SK-N-SH (cell line): ENCODE results near the gene APOF. TPM values are rescaled to one million over a fixed set of nuclear protein-coding genes. Genes with fewer than 3 reads are reported as not detected.
"Not testable (repeated sequence)": the region's sequence is repeated elsewhere in the genome, so short reads cannot be mapped to it uniquely, and the experiment has no call there.

Experiments used
- CTCF ChIA-PET: fragments of 300-600, 350-600 bp; formaldehyde crosslinking; extraction: SDS; loops from one replicate; lab custom pipeline; 2021; lab: Yijun Ruan, JAX
- POLR2A ChIA-PET: fragments of 350-600 bp; sonication (Branson Sonifier 250); formaldehyde crosslinking; extraction: SDS; loops from one replicate; lab custom pipeline; 2020; ENCODE audit warnings: antibody characterized with exemption, inconsistent platforms; lab: Yijun Ruan, JAX
- DNase-seq: peaks from one replicate; pipeline ENCODE4 v3.0.0; 2012
- H2AFZ ChIP-seq: fragments of 200-600 bp; sonication (generic); 2 replicates; pipeline ENCODE4 v1.8.1; 2016; ENCODE audit warnings: antibody characterized with exemption, mild to moderate bottlenecking, low read depth
- H3F3A ChIP-seq: fragments of 200-600 bp; sonication (generic); replicated peaks from 2 replicates; pipeline ENCODE3; 2016; ENCODE audit warnings: antibody characterized with exemption, mild to moderate bottlenecking; ENCODE audit not compliant: insufficient read depth
- H3K27ac ChIP-seq, 2 experiments: fragments of 200-500 bp in 1 of 2; fragments of 200-600 bp in 1 of 2; sonication (Bioruptor generic) in 1 of 2; sonication (generic), shearing (Covaris generic) in 1 of 2; 2 replicates each; pipeline versions ENCODE4 v1.5.1 to v1.6.1; 2014 to 2016; ENCODE audit warnings: low read depth in 2 of 2, inconsistent platforms in 1 of 2, low read length in 1 of 2, mild to moderate bottlenecking in 1 of 2, mixed read lengths in 1 of 2
- H3K27me3 ChIP-seq: fragments of 200-600 bp; sonication (generic), shearing (Covaris generic); 2 replicates; pipeline ENCODE4 v1.6.1; 2016; ENCODE audit warnings: mixed run types; ENCODE audit not compliant: insufficient read depth
- H3K36me3 ChIP-seq, 2 experiments: fragments of 200-500 bp in 1 of 2; fragments of 200-600 bp in 1 of 2; sonication (Bioruptor generic) in 1 of 2; sonication (generic) in 1 of 2; replicated peaks in 1 of 2; 2 replicates each; pipeline versions ENCODE3 to v1.5.1; 2014 to 2016; ENCODE audit warnings: low read length in 1 of 2, mild to moderate bottlenecking in 1 of 2; ENCODE audit not compliant: insufficient read depth in 2 of 2, control insufficient read depth in 1 of 2
- H3K4me1 ChIP-seq, 2 experiments: fragments of 200-500 bp in 1 of 2; fragments of 200-600 bp in 1 of 2; sonication (Bioruptor generic) in 1 of 2; sonication (generic), shearing (Covaris generic) in 1 of 2; 2 replicates each; pipeline versions ENCODE4 v1.5.1 to v1.6.1; 2014 to 2016; ENCODE audit warnings: low read depth in 1 of 2, low read length in 1 of 2, mixed run types in 1 of 2; ENCODE audit not compliant: insufficient read depth in 2 of 2, control insufficient read depth in 1 of 2
- H3K4me2 ChIP-seq: fragments of 200-600 bp; sonication (generic), shearing (Covaris generic); 2 replicates; pipeline ENCODE4 v1.6.1; 2017; ENCODE audit warnings: mixed run types
- H3K4me3 ChIP-seq, 2 experiments: fragments of 200-500 bp in 1 of 2; fragments of 200-600 bp in 1 of 2; sonication (Bioruptor generic) in 1 of 2; sonication (generic), shearing (Covaris generic) in 1 of 2; 2 replicates each; pipeline versions ENCODE4 v1.5.1 to v1.8.1; 2014 to 2016; ENCODE audit warnings: low read depth in 2 of 2, inconsistent platforms in 1 of 2, low read length in 1 of 2, mild to moderate bottlenecking in 1 of 2, mixed read lengths in 1 of 2, moderate library complexity in 1 of 2
- H3K79me2 ChIP-seq: fragments of 200-600 bp; sonication (generic); 2 replicates; pipeline ENCODE4 v1.8.1; 2017; ENCODE audit warnings: mild to moderate bottlenecking; ENCODE audit not compliant: insufficient read depth
- H3K9ac ChIP-seq: fragments of 200-600 bp; sonication (generic); 2 replicates; pipeline ENCODE4 v1.6.1; 2017; ENCODE audit warnings: mixed run types
- H3K9me2 ChIP-seq: fragments of 200-600 bp; sonication (generic); 2 replicates; pipeline ENCODE4 v1.6.1; 2017; ENCODE audit warnings: mixed run types
- H3K9me3 ChIP-seq: fragments of 200-600 bp; sonication (generic); 2 replicates; pipeline ENCODE4 v1.6.1; 2017; ENCODE audit warnings: mixed run types, mild to moderate bottlenecking, moderate library complexity
- H4K20me1 ChIP-seq: fragments of 200-600 bp; sonication (generic); 2 replicates; pipeline ENCODE4 v1.6.1; 2017; ENCODE audit warnings: mild to moderate bottlenecking, mixed run types; ENCODE audit not compliant: insufficient read depth
- ELF1 ChIP-seq: IDR thresholded peaks from 2 replicates; pipeline ENCODE4 v1.4.0; 2012
- EP300 ChIP-seq, 2 experiments: IDR thresholded peaks; 2 replicates each; pipeline versions ENCODE4 v1.4.0 to v1.6.1; 2012; ENCODE audit warnings: borderline replicate concordance in 1 of 2, low read depth in 1 of 2, low read length in 1 of 2
- FOSL2 ChIP-seq: IDR thresholded peaks from 2 replicates; pipeline ENCODE4 v1.4.0; 2012; ENCODE audit warnings: low read depth, mild to moderate bottlenecking, moderate library complexity, borderline replicate concordance
- FOXM1 ChIP-seq: IDR thresholded peaks from 2 replicates; pipeline ENCODE4 v1.4.0; 2012; ENCODE audit warnings: low read depth, mild to moderate bottlenecking
- GABPA ChIP-seq: IDR thresholded peaks from 2 replicates; pipeline ENCODE4 v1.4.0; 2012; ENCODE audit warnings: low read depth, mild to moderate bottlenecking
- POLR2AphosphoS5 ChIP-seq: IDR thresholded peaks from 2 replicates; pipeline ENCODE4 v1.6.1; 2012; ENCODE audit warnings: low read depth, low read length
- RAD21 ChIP-seq: IDR thresholded peaks from 2 replicates; pipeline ENCODE4 v1.6.1; 2012; ENCODE audit warnings: mild to moderate bottlenecking, low read length
- REST ChIP-seq: IDR thresholded peaks from 2 replicates; pipeline ENCODE4 v1.6.1; 2012; ENCODE audit warnings: mild to moderate bottlenecking, low read depth, low read length, moderate library complexity
- TCF12 ChIP-seq: IDR thresholded peaks from 2 replicates; pipeline ENCODE4 v1.4.0; 2012
- ZBTB33 ChIP-seq: IDR thresholded peaks from 2 replicates; pipeline ENCODE4 v1.4.0; 2012; ENCODE audit warnings: low read depth, borderline replicate concordance
- WGBS: methylation state at CpG from one replicate; pipeline ENCODE4 v1.1.6; 2017; ENCODE audit warnings: low lambda C conversion rate; 5-methylcytosine and 5-hydroxymethylcytosine counted together
- polyA plus RNA-seq, 3 experiments: library from polyadenylated mRNA; depleted of rRNA; stranded (reverse); fragments of >200 nt; gene quantifications; 2 replicates each; pipeline ENCODE4 v1.2.3, GENCODE V29; 2012
- TF ChIP-seq, protein P1 (sequence below): IDR thresholded peaks from 2 replicates; pipeline ENCODE4; 2012

Gene APOF
- polyA plus RNA-seq, 1 of the 3 experiments (the other 2 are of a cell fraction), result not detected

- no peak overlapping the region for H3K4me2 ChIP-seq
- H3K9me3 ChIP-seq, result no peaks in the 10 kb centered on the region
- peaks cover 10% of the 10 kb centered on the region for H3F3A ChIP-seq
- POLR2A ChIA-PET, result no interaction called here
- H3K4me1 ChIP-seq, result peaks cover 4 to 8% of the 10 kb centered on the region in 2 experiments; a peak in 1 of 4 replicates
- H2AFZ ChIP-seq, result no peak overlapping the region
- CTCF ChIA-PET, result interaction anchor here (0.7 to 1.3 kb wide), 3 partner anchors 9 to 205 kb away, joined by 3 read pairs; no protein-coding TSS in a partner anchor
- no peaks in the 10 kb centered on the region for H3K27me3 ChIP-seq
- peaks cover 0 to 4% of the 10 kb centered on the region in 2 experiments for H3K36me3 ChIP-seq
- H3K9ac ChIP-seq, result no peak overlapping the region
- DNase-seq, result no peak
- no peaks in the 10 kb centered on the region for H4K20me1 ChIP-seq
- peaks cover 4% of the 10 kb centered on the region; the same call in 1 of the 2 replicates for H3K79me2 ChIP-seq
- no peak overlapping the region for H3K27ac ChIP-seq
- H3K9me2 ChIP-seq, result no peaks in the 10 kb centered on the region
- 85% methylated on average over 9 of the region's 9 CpGs for WGBS
- TF ChIP-seq, protein P1, sequence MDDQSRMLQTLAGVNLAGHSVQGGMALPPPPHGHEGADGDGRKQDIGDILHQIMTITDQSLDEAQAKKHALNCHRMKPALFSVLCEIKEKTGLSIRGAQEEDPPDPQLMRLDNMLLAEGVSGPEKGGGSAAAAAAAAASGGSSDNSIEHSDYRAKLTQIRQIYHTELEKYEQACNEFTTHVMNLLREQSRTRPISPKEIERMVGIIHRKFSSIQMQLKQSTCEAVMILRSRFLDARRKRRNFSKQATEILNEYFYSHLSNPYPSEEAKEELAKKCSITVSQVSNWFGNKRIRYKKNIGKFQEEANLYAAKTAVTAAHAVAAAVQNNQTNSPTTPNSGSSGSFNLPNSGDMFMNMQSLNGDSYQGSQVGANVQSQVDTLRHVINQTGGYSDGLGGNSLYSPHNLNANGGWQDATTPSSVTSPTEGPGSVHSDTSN, result no peak
- TF ChIP-seq EP300 (IDR thresholded peaks at IDR 0.05; ENCODE audit: borderline replicate concordance in 1 of 2, low read depth in 1 of 2, low read length in 1 of 2), result no peak
- no peak for TF ChIP-seq FOXM1
- TF ChIP-seq FOSL2, result no peak
- no peak for TF ChIP-seq RAD21
- TF ChIP-seq TCF12, result no peak
- no peak for TF ChIP-seq ELF1
- no peak for TF ChIP-seq REST
- no peak for TF ChIP-seq ZBTB33
- TF ChIP-seq GABPA, result no peak
- no peak for TF ChIP-seq POLR2AphosphoS5
- no peak overlapping the region for H3K4me3 ChIP-seq
Measured at GRCh38 chr12:56336361-56337167, 26.1 kb downstream of the APOF start.

DNA sequence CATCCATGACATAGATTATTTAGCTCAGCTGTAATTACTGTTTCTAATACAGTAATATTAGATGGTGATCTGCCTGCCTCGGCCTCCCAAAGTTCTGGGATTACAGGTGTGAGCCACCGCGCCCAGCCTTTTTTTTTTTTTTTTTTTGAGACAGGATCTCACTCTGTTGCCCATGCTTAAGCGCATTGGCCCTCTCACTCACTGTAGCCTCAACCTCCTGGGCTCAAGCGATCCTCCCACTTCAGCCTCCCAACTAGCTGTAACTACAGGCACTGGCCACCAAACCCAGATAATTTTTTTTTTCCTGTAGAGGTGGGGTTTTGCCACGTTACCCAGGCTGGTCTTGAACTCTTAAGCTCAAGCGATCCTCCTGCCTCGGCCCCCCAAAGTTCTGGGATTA is 27.1 kb downstream of the APOF start:
- ChIA-PET CTCF (interaction anchor here (1.1 to 1.3 kb wide), 2 partner anchors 10 to 14 kb away, joined by 3 read pairs; no protein-coding TSS in a partner anchor), POLR2A (interaction anchor here (1.0 to 1.2 kb wide), 2 partner anchors 8 to 128 kb away, joined by 3 read pairs; no protein-coding TSS in a partner anchor)
- H3K4me2 ChIP-seq, H3K27me3 ChIP-seq, H3K27ac ChIP-seq, H3K36me3 ChIP-seq, H4K20me1 ChIP-seq, H3K79me2 ChIP-seq, H3K4me3 ChIP-seq, H3K4me1 ChIP-seq, H3F3A ChIP-seq, H3K9me3 ChIP-seq, DNase-seq, H3K9me2 ChIP-seq, H3K9ac ChIP-seq, H2AFZ ChIP-seq: not testable (repeated sequence)
- WGBS, result 93% methylated on average over 8 of the region's 8 CpGs
